HCT116 (cell line): ENCODE measurements around the gene TEX29. TPM values are rescaled to one million over a fixed set of nuclear protein-coding genes. Genes with fewer than 3 reads are reported as not detected.

Source experiments
- ATAC-seq: fragments of 200-7000 bp; cut with Tn5 transposase; 2 replicates; pipeline ENCODE4 v1.9.1; 2020; ENCODE audit warnings: mild to moderate bottlenecking, moderate library complexity
- BruUV-seq: library from RNA; stranded (reverse); fragments of 400-500 nt; replicated peaks from 2 replicates; lab custom pipeline; 2021; lab: Mats Ljungman, UMichigan
- CTCF ChIA-PET: fragments of 300-600 bp; sonication (Branson Sonifier 250); formaldehyde crosslinking; loops from one replicate; lab custom pipeline; 2021; ENCODE audit warnings: antibody characterized with exemption; lab: Charles Lee
- POLR2A ChIA-PET: fragments of 300-600, 350-600 bp; sonication (Branson Sonifier 250); formaldehyde crosslinking; loops from one replicate; lab custom pipeline; 2021; ENCODE audit warnings: antibody characterized with exemption; lab: Charles Lee
- RAD21 ChIA-PET, 2 experiments: fragments of 300-600 bp; sonication (Branson Sonifier 250); formaldehyde crosslinking; loops; one replicate each; lab custom pipeline; 2023; ENCODE audit warnings: low total read pairs in 2 of 2; ENCODE audit not compliant: uncharacterized antibody in 2 of 2, unreplicated experiment in 2 of 2, low non-redundant PET in 1 of 2; lab: Charles Lee
- DNase-seq: peaks from one replicate; pipeline ENCODE4 v3.0.0-alpha.2; 2010; ENCODE audit warnings: low read depth, low spot score
- H2AFZ ChIP-seq: fragments of 200-600 bp; shearing (Covaris generic), sonication (generic); 2 replicates; pipeline ENCODE4 v1.6.1; 2017; ENCODE audit warnings: low read depth, mixed run types, mixed read lengths, antibody characterized with exemption, low read length; ENCODE audit not compliant: poor library complexity, severe bottlenecking
- H3K27ac ChIP-seq: 2 replicates; pipeline ENCODE4 v1.5.1; 2012; ENCODE audit warnings: low read depth, low read length
- H3K27me3 ChIP-seq: fragments of 200-600 bp; sonication (generic); 2 replicates; pipeline ENCODE4 v1.6.1; 2016; ENCODE audit warnings: mixed run types, low read length, mixed read lengths; ENCODE audit not compliant: insufficient read depth
- H3K36me3 ChIP-seq, 2 experiments: fragments of 200-500 bp in 1 of 2; fragments of 200-600 bp in 1 of 2; sonication (Bioruptor generic) in 1 of 2; sonication (generic) in 1 of 2; 2 replicates each; pipeline versions ENCODE4 v1.5.1 to v1.6.1; 2014 to 2016; ENCODE audit warnings: low read length in 2 of 2, inconsistent platforms in 1 of 2, mixed read lengths in 1 of 2, mixed run types in 1 of 2; ENCODE audit not compliant: insufficient read depth in 2 of 2, control insufficient read depth in 1 of 2
- H3K4me1 ChIP-seq, 2 experiments: fragments of 200-600 bp in 1 of 2; sonication (generic) in 1 of 2; 2 replicates each; pipeline versions ENCODE4 v1.5.1 to v1.6.1; 2012 to 2017; ENCODE audit warnings: low read length in 2 of 2, inconsistent platforms in 1 of 2, mild to moderate bottlenecking in 1 of 2, mixed read lengths in 1 of 2, mixed run types in 1 of 2, moderate library complexity in 1 of 2; ENCODE audit not compliant: insufficient read depth in 2 of 2, control insufficient read depth in 1 of 2
- H3K4me2 ChIP-seq: fragments of 200-600 bp; sonication (generic); 2 replicates; pipeline ENCODE4 v1.6.1; 2017; ENCODE audit warnings: mixed run types, low read length, mixed read lengths
- H3K4me3 ChIP-seq, 2 experiments: fragments of 200-600 bp in 1 of 2; sonication (generic) in 1 of 2; replicated peaks in 1 of 2; 2 replicates each; pipeline ENCODE4 v1.5.1; 2011 to 2016; ENCODE audit warnings: low read length in 2 of 2, control low read depth in 1 of 2, low read depth in 1 of 2, mild to moderate bottlenecking in 1 of 2, mixed read lengths in 1 of 2, mixed run types in 1 of 2
- H3K79me2 ChIP-seq: fragments of 200-600 bp; sonication (generic); 2 replicates; pipeline ENCODE4 v1.6.1; 2017; ENCODE audit warnings: mild to moderate bottlenecking, mixed run types, low read length, moderate library complexity, mixed read lengths; ENCODE audit not compliant: insufficient read depth
- H3K9ac ChIP-seq: fragments of 200-600 bp; sonication (generic); 2 replicates; pipeline ENCODE4 v1.6.1; 2016; ENCODE audit warnings: low read length, mixed read lengths
- H3K9me2 ChIP-seq: fragments of 200-600 bp; sonication (generic), shearing (Covaris generic); 2 replicates; pipeline ENCODE4 v1.6.1; 2017; ENCODE audit warnings: mixed run types, mild to moderate bottlenecking, moderate library complexity; ENCODE audit not compliant: insufficient read depth
- H3K9me3 ChIP-seq, 2 experiments: fragments of 200-500 bp in 1 of 2; fragments of 200-600 bp in 1 of 2; sonication (Bioruptor generic) in 1 of 2; sonication (generic) in 1 of 2; 2 replicates each; pipeline ENCODE4 v1.6.1; 2014 to 2017; ENCODE audit warnings: low read length in 2 of 2, mixed read lengths in 2 of 2, inconsistent platforms in 1 of 2, low read depth in 1 of 2, mild to moderate bottlenecking in 1 of 2, mixed run types in 1 of 2, moderate library complexity in 1 of 2; ENCODE audit not compliant: control insufficient read depth in 1 of 2, insufficient read depth in 1 of 2
- H4K20me1 ChIP-seq: fragments of 200-600 bp; sonication (generic), shearing (Covaris generic); 2 replicates; pipeline ENCODE4 v1.6.1; 2017; ENCODE audit warnings: mixed run types, mild to moderate bottlenecking, moderate library complexity; ENCODE audit not compliant: insufficient read depth
- CBX3 ChIP-seq: IDR thresholded peaks from 2 replicates; pipeline ENCODE4 v1.6.1; 2012; ENCODE audit warnings: low read depth
- EGR1 ChIP-seq: IDR thresholded peaks from 2 replicates; pipeline ENCODE4 v1.6.1; 2012; ENCODE audit warnings: low read depth
- ELF1 ChIP-seq: IDR thresholded peaks from 2 replicates; pipeline ENCODE4 v1.6.1; 2012; ENCODE audit warnings: low read depth, borderline replicate concordance
- FOSL1 ChIP-seq: IDR thresholded peaks from 2 replicates; pipeline ENCODE4 v1.6.1; 2012; ENCODE audit warnings: low read depth
- POLR2A ChIP-seq: IDR thresholded peaks from 2 replicates; pipeline ENCODE4 v1.7.0; 2011; ENCODE audit warnings: borderline replicate concordance; ENCODE audit not compliant: insufficient read depth, insufficient read length; ENCODE audit errors: extremely low read depth
- RAD21 ChIP-seq: IDR thresholded peaks from 2 replicates; pipeline ENCODE4 v1.6.1; 2012; ENCODE audit warnings: low read depth, mild to moderate bottlenecking
- SRF ChIP-seq: IDR thresholded peaks from 2 replicates; pipeline ENCODE4 v1.6.1; 2012; ENCODE audit warnings: low read depth
- ZFX ChIP-seq: fragments of 450-650 bp; IDR thresholded peaks from 2 replicates; pipeline ENCODE4 v1.6.1; 2017
- ZNF274 ChIP-seq: fragments of 200-500 bp; sonication (Bioruptor generic); IDR thresholded peaks from 2 replicates; pipeline ENCODE4 v1.6.1; 2014; ENCODE audit warnings: mild to moderate bottlenecking, low read depth, low read length, inconsistent platforms
- intact Hi-C: fragments of 100-400 bp; cut with micrococcal nuclease; formaldehyde crosslinking; loops from 2 replicates; pipeline ENCODE4 v1.10.0; 2022
- total RNA-seq: library from RNA; stranded (reverse); gene quantifications from one replicate; pipeline ENCODE4 v1.2.1, GENCODE V29; 2021; ENCODE audit not compliant: unreplicated experiment
- TF ChIP-seq, protein P1 (sequence below), 3 experiments: fragments of 200-600 bp in 1 of 3; sonication (generic) in 1 of 3; IDR thresholded peaks in 2 of 3; conservative IDR thresholded peaks in 1 of 3; 2 replicates each; pipeline ENCODE4 v1.5.1; 2012 to 2017; ENCODE audit warnings: low read depth in 2 of 3, low read length in 2 of 3, antibody characterized with exemption in 1 of 3, borderline replicate concordance in 1 of 3, control low read depth in 1 of 3, mild to moderate bottlenecking in 1 of 3, mixed read lengths in 1 of 3, mixed run types in 1 of 3, moderate library complexity in 1 of 3; ENCODE audit not compliant: insufficient read depth in 1 of 3

Gene TEX29
- total RNA-seq, 1 experiment from 2014 or later = not detected

DNA sequence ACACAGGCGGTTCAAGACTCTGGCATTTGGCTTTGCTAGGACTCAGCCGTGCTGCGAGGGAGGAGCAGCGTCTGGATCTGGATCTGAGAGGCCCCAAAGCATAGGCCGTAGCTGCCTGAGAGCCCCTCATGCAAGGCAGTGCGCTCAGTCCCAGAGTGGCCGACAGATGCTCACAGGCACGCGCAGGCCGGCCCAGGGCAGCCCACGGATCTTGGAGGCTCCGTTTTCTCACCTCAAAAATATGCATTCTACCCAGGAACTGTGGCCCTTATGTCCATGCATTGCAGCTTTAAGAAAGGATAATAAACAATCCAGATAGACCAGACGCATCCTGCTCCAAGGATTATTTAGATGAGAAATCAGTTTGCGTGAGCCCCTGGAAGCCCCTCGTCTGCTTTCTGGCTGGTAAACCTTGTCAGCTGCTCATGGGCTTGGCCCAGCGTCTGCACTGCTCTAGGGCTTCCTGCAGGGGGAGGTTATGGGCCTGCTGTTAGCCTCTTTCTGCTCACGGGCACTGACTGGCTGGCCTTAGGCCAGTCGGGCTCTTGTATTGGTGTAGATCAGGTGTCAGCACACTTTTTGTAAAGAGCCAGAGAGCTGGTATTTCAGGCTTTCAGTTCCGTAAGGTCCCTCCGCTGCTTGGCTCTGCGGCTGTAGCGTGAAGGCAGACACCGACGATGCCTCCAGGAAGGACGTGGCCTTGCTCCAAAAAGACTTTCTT lies 24.2 kb downstream of the TEX29 start:
- H3K9me2 ChIP-seq = no peaks in the 10 kb centered on the region
- TF ChIP-seq, protein P1, sequence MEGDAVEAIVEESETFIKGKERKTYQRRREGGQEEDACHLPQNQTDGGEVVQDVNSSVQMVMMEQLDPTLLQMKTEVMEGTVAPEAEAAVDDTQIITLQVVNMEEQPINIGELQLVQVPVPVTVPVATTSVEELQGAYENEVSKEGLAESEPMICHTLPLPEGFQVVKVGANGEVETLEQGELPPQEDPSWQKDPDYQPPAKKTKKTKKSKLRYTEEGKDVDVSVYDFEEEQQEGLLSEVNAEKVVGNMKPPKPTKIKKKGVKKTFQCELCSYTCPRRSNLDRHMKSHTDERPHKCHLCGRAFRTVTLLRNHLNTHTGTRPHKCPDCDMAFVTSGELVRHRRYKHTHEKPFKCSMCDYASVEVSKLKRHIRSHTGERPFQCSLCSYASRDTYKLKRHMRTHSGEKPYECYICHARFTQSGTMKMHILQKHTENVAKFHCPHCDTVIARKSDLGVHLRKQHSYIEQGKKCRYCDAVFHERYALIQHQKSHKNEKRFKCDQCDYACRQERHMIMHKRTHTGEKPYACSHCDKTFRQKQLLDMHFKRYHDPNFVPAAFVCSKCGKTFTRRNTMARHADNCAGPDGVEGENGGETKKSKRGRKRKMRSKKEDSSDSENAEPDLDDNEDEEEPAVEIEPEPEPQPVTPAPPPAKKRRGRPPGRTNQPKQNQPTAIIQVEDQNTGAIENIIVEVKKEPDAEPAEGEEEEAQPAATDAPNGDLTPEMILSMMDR (IDR thresholded peaks at IDR 0.05 in 2 of 3, conservative IDR thresholded peaks at IDR 0.05 in 1 of 3; ENCODE audit: borderline replicate concordance in 1 of 3, insufficient read depth in 1 of 3, low read depth in 2 of 3, low read length in 2 of 3) = peak; percentile 42 to 54 (median 43); a peak in 4 of 6 replicates
- no peak for TF ChIP-seq ZNF274
- TF ChIP-seq RAD21 = peak; percentile 55
- ChIA-PET RAD21 (interaction anchor here in 1 of 2 experiments (1.0 kb wide), 1 partner anchor 84 kb away, joined by 3 read pairs; no protein-coding TSS in a partner anchor), POLR2A (no interaction called here), CTCF (interaction anchor here (1.0 to 1.3 kb wide), 2 partner anchors 85 to 96 kb away, joined by 4 read pairs; no protein-coding TSS in a partner anchor)
- no peak overlapping the region for H3K4me3 ChIP-seq
- no peak overlapping the region for H3K4me2 ChIP-seq
- no peaks in the 10 kb centered on the region for H3K27me3 ChIP-seq
- intact Hi-C loops = loop anchor here (1.0 kb wide), 1 partner anchor 116 kb away; no protein-coding TSS in a partner anchor
- H3K4me1 ChIP-seq = no peaks in the 10 kb centered on the region
- no peaks in the 10 kb centered on the region for H3K79me2 ChIP-seq
- no peaks in the 10 kb centered on the region for H3K9me3 ChIP-seq
- ATAC-seq = peak; percentile 94
- no peak overlapping the region for H2AFZ ChIP-seq
- BruUV-seq = no TSS peak
- no peaks in the 10 kb centered on the region for H3K36me3 ChIP-seq
- no peak overlapping the region for H3K9ac ChIP-seq
- no peak overlapping the region for H3K27ac ChIP-seq
- no peak for DNase-seq
- no peaks in the 10 kb centered on the region for H4K20me1 ChIP-seq

DNA sequence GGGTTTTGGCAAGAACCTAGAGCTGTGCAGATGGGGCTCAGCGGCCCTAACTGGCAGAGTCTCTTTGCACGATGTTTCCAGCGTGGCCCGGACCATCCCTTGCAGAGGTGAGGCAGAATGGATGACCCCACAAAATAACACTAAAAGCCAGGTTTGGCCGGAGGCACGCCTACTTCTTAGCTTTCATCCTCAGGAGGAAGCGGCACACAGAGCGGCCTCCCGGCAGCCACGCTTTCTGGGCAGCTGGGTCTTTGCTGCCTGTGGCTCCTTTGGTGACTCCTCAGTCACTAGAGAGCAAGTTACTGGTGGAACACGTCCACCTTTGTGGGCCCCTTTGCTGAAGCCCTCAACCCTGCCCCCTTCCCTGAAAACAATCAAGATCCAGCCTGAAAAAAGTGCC lies 25.2 kb downstream of the TEX29 start:
- ChIA-PET RAD21 (interaction anchor here in 1 of 2 experiments (1.0 kb wide), 1 partner anchor 83 kb away, joined by 3 read pairs; no protein-coding TSS in a partner anchor), POLR2A (no interaction called here), CTCF (interaction anchor here (1.3 kb wide), 1 partner anchor 95 kb away, joined by 4 read pairs; no protein-coding TSS in a partner anchor)
- TF ChIP-seq SRF = no peak
- no peak for TF ChIP-seq ELF1
- TF ChIP-seq POLR2A = no peak
- TF ChIP-seq CBX3 = no peak
- TF ChIP-seq EGR1 = no peak
- TF ChIP-seq FOSL1 = no peak
- no peak for TF ChIP-seq ZFX
- H3K27me3 ChIP-seq = no peaks in the 10 kb centered on the region
- no peaks in the 10 kb centered on the region for H3K79me2 ChIP-seq
- no peak overlapping the region for H3K9ac ChIP-seq
- H3K9me2 ChIP-seq = no peaks in the 10 kb centered on the region
- H4K20me1 ChIP-seq = no peaks in the 10 kb centered on the region
- no peak overlapping the region for H3K4me2 ChIP-seq
- intact Hi-C loops = no loop called here
- DNase-seq = no peak
- H3K36me3 ChIP-seq = no peaks in the 10 kb centered on the region
- no peaks in the 10 kb centered on the region for H3K9me3 ChIP-seq
- no peak overlapping the region for H2AFZ ChIP-seq
- H3K4me1 ChIP-seq = no peaks in the 10 kb centered on the region
- BruUV-seq = no TSS peak
- no peak for ATAC-seq
- H3K4me3 ChIP-seq = no peak overlapping the region
- no peak overlapping the region for H3K27ac ChIP-seq
